DND-41 (cell line): Measurements from ENCODE around the gene GABRP.

ENCODE experiments used
- EZH2 ChIP-seq: IDR thresholded peaks from 3 replicates; pipeline ENCODE4 v1.6.1; 2012; ENCODE audit warnings: borderline replicate concordance, low read depth, mild to moderate bottlenecking, moderate library complexity, low read length, inconsistent platforms; ENCODE audit not compliant: severe bottlenecking
- TF ChIP-seq, protein P1 (sequence below): IDR thresholded peaks from 2 replicates; pipeline ENCODE4 v1.5.1; 2012; ENCODE audit warnings: borderline replicate concordance, low read length, moderate library complexity, mild to moderate bottlenecking; ENCODE audit not compliant: poor library complexity, severe bottlenecking; ENCODE audit errors: extremely low read depth

GRCh38 chr5:170753311-170753710, 30.2 kb upstream of the GABRP start:
- TF ChIP-seq, protein P1, sequence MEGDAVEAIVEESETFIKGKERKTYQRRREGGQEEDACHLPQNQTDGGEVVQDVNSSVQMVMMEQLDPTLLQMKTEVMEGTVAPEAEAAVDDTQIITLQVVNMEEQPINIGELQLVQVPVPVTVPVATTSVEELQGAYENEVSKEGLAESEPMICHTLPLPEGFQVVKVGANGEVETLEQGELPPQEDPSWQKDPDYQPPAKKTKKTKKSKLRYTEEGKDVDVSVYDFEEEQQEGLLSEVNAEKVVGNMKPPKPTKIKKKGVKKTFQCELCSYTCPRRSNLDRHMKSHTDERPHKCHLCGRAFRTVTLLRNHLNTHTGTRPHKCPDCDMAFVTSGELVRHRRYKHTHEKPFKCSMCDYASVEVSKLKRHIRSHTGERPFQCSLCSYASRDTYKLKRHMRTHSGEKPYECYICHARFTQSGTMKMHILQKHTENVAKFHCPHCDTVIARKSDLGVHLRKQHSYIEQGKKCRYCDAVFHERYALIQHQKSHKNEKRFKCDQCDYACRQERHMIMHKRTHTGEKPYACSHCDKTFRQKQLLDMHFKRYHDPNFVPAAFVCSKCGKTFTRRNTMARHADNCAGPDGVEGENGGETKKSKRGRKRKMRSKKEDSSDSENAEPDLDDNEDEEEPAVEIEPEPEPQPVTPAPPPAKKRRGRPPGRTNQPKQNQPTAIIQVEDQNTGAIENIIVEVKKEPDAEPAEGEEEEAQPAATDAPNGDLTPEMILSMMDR: no peak
- TF ChIP-seq EZH2: no peak
